HG03378 (cell line): ENCODE results near the gene DNAJC1.

Experiments
- ATAC-seq: cut with Tn5 transposase; IDR thresholded peaks from one replicate; pipeline ENCODE4 v1.9.1; 2021; ENCODE audit warnings: mild to moderate bottlenecking, moderate library complexity; ENCODE audit not compliant: unreplicated experiment

The DNAJC1 gene

DNA sequence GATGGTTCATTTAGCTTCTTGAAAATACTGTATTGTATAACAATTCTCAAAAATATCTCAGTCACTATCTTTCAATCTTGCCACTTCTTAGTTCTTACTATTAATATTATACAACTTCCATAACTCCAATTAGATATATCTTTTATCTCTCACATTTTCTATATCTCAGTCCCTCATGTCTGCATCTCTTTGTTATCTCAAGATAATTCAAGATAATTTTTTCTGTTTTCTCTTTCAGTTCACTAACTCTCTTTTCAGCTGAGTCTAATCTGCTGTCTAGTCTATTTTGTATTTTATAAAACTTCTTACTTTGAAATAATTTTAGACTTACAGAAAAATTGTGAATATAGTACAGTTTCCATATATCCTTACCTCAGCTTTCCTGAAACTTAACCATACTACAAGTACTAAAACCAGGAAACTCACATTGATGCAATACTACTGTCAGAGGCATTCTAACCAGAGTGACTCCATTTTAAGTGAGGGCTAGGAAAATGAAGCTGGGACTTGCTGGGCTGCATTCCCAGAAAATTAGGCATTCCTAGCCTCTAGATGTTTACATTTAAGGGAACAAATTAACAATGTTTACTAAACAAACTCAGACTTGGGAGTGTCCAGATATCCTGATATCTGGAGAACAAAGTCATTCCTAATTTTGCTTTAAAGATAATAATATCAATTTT is 38.4 kb downstream of the DNAJC1 start:
- no peak for ATAC-seq

DNA sequence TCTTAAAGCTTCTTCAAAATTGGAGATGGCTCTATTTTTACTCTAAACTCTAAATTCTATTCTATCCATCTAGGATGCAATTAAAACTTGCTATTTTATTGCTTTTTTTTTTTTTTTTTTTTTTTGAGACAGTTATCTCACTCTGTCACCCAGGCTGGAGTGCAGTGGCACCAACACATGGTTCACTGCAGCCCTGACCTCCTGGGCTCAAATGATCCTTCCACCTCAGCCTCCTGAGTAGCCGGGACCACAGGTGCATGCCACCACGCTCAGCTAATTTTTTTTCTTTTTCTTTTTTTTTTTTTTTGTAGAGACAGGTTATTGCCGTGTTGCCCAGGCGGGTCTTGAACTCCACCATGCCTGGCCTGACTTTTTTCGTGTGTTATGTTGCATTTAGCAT is 41.2 kb downstream of the DNAJC1 start:
- ATAC-seq: no peak

DNA sequence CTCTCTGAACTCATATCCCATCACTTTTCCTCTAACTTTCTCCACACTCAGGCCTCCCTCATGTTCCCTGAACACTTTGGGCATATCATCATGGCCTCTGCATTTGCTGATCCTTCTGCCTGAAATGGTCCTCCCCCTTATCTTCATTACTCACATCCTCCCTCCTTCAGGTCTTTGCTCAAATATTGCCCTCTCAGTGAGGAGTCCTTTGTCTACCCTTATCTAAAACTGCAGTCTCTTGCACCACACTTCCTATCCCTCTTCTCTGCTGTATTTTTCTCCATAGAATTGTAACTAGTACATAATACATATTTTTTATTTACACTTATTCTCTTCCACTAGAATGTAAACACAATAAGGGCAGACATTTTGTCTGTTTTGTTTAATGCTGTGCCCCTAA is 41.7 kb downstream of the DNAJC1 start:
- no peak for ATAC-seq

DNA sequence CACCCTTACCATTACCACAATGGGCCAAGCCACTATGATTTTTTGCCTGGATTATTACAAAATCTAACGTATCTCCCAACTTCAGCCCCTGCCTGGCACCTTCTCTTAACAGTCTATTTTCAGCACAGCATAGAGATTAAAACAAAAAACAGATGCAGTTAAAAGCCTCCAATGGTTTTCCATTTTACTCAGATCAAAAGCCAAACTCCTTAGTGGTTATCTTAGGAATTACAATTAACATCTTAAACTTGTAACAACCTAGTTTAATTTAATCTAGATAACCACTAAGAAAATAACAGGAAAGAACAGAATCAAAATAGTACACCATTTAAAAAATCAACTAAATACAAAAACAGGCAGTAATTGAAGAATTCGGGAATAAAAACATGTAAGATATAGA is 43.5 kb downstream of the DNAJC1 start:
- ATAC-seq: no peak

DNA sequence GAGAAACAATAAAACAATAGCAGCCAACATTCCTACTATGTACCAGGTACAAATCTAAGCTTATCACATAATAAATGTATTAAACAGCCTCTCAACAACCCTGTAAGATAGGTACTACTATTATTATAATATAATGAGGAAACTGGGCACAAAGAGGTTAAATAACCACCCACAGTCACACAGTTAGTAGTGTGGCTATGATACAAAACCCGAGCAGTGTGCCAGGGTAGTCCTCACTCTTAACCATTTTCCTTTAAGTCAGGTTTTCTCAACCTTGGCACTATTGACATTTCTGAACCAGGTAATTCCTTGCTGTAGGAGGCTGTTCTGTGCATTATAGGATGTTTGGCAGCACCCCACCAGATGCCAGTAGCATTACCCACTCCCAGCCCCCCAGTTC is 48.8 kb downstream of the DNAJC1 start:
- ATAC-seq: no peak

DNA sequence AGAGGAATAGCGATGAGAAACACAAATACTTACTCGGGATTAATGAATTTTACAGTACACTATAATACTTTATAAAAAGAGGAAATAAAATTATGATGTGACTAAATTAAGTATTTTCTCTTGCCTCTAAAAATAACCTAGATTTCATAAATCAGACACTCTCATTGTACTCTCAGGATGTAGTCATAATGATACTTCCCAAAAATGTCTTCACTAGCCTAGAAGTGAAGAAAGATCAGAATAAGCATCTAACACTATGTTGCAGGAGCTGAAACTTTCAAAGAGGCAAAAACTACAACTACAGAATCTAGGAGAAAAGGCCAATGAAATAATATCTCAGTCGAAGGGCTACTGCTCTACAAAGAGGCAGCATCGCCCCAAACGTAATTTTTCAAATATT is 49.4 kb downstream of the DNAJC1 start:
- ATAC-seq: peak; percentile 51

DNA sequence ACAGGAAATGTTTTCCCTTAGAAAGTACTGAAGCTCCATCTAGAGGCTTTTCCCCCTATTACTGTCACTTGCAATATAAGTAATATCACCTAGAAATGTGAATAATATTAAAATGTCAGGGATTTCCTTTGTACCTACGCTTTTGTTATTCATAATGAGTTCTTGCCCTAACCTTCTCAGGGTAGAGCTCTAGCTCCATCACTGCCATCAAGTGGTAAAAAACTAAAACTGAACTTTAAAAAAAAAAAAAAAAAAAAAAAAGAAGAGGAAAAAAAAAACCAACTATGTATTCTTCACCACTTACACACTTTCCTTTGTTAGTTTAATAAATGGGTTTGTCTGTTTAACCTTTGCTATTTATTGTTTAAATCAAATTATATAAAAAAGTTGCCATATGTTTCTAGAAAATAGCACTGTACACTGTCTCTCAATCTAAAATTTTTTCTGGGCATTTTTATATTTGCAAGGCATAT is 49.9 kb downstream of the DNAJC1 start:
- ATAC-seq: peak; percentile 61

DNA sequence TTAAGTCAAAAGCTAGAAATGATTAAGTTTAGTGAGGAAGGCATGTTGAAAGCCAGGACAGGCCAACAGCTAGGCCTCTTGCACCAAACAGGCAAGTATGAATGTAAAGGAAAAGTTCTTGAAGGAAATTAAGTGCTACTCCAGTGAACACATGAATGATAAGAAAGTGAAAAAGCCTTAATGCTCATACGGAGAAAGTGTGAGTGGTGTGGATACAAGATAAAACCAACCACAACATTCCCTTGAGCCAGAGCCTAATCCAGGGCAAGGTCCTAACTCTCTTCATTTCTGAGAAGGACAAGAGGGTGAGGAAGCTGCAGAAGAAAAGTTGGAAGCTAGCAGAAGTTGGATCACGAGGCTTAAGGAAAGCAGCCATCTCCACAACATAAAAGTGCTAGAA is 53.0 kb downstream of the DNAJC1 start:
- no peak for ATAC-seq

DNA sequence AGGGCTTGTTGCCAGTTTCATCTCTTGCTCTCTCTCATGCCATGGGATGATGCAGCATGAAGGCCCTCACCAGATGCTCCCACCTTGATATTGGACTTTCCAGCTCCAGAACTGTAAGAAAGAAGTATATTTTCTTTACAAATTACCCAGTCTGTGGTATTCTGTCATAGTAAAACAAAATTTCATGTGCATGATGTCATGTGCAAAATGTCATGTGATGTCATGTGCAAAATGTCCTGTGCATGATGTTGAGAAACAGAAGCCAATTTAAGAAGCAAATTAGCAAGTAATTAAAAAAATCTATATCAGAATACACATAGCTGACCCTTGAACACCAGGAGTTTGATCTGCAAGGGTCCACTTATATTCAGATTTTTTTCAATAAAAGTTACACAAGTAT is 56.6 kb downstream of the DNAJC1 start:
- ATAC-seq: no peak

DNA sequence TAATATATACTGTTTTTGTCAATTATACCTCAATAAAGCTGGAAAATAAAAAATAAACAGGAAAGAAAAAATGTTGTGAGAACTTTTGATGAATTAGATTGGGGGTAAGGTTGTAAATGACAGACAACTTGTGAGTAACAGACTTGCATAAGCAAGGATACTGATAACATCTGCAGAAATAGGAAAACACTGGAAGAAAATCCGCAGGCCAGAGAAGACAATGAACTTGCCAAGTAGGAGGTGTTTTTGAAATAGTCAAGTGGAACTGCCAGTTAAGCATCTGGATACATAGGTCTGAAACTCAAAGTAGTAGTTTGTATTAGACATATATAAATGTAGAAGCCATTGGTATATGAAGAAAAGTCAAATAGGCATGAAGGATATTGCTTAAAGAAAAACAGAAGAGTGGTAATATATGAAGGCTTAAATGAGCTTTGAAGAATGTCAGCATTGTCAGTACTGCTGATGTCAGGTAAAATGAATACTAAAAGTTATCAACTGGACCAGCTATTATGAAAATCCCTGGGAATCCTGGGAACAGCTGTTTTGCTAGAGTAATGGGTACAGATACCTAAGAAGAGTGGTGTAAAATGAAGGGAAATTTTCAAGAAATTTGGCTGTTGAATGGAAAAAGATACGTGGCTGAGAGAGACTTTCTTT is 58.7 kb downstream of the DNAJC1 start:
- no peak for ATAC-seq

DNA sequence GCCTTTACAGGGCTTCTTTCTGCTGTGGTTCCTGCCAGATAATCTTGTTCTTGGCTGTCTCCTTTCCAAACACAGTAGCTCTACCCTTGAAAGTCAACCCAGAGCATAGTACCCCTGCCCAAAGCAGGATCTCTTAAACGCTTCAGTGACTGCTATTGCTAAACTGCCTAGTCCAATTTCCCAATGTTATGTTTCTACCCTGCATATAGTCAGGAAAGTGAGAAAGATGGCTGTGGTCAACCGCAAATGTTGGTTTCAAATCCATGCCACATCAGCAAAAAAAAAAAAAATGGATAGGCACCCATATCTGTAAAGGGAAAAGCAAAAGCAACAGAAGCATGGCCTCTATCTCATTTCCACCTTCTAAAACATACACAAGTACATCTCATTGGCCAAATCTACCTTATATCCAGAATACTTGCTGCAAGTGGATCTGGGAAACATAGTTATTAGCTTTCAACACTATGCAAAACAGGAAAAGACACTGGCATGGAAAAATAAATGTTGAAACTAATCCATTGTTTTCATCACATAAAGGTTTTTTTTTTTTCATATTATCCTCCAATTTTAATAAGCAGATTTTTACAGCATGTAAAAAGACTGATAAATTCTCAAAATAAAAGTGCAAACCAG is 59.8 kb downstream of the DNAJC1 start:
- no peak for ATAC-seq

DNA sequence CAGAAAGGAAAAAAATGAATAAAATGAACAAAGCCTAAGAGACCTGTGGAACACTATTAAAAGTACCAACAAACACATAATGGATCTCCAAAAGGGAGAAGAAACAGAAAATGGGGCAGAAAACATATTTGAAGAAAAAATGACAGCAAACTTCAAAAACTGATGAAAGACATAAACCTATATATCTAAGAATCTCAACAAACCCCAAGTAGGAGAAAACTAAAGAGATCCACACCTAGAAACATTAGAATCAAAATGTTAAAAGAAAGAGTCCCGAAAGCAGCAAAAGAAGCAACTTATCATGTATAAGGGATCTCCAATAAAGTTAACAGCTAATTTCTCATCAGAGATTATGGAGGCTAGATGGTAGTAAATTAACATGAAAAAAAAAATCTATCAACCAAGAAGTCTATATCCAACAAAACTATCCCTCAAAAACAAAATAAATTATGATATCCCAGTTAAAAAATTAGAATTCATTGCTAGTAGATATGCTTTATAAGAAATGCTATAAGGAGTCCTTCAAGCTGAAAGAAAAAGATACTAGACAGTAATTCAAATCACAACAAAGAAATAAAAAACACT is 68.0 kb downstream of the DNAJC1 start:
- no peak for ATAC-seq

DNA sequence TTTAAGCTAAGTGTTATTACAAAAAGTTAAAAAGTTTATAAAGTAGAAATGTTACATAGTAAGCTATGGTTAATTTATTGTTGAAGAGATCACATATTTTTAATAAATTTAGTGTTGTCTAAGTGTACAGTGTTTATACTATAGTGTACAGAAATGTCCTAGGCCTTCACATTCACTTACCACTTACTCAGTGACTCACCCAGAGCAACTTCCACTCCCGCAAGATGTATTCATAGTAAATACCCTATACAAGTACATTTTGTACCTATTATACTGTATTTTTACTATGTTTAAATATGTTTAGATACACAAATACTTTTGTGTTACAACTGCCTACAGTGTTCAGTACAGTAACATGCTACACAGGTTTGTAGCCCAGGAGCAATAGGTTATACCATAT is 69.2 kb downstream of the DNAJC1 start:
- ATAC-seq: no peak

DNA sequence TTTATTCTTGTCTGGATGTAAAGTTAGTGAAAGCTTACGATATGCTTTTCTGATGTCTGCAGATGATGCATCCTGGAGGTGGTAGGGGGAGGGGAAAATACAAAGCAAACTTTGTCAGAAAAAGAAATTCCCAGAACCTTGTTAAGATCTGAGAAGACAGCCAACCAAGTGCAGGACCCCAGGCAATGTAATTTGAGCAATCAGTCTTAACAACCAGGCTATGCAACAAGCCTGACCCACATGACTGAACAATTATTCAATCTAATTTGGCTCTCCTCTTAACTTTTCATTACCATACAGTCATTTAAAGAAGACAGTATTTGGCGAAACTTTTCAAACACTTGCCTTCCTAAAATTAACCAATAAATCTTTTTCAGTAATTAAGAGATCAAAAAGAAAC is 74.5 kb downstream of the DNAJC1 start:
- no peak for ATAC-seq

DNA sequence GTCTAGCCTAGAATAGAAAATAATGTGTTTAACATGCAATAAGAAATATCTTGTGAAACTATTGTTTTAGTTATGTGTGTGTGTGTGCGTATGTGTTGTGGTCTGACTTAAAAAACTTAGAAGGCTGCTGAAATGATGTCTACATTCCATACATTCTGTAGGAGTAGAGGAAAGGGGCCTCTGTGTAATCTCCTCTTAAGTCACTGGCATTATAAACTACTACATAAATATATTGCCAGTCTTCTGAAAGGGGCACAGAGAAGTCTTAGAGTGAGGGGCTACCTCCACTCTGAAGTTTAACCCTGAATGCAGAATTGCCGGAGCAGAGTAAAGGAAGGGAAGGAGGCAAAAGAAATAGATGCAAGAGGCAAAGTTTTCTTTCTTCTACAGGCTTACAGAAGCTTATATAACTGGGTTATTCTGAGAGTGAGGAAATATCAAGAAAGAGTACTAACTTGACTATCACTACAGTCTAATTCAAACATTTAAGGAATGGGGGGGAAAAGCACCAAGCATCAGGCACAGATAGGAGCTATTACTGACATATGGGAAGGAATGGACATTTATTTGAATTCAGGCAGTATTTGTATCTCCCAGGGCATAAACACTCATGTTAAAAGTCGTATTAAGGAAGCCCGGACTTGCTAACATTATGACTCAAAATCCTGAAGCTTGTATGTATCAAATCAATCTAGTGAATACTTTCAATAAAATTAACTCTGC is 75.7 kb downstream of the DNAJC1 start:
- ATAC-seq: no peak

DNA sequence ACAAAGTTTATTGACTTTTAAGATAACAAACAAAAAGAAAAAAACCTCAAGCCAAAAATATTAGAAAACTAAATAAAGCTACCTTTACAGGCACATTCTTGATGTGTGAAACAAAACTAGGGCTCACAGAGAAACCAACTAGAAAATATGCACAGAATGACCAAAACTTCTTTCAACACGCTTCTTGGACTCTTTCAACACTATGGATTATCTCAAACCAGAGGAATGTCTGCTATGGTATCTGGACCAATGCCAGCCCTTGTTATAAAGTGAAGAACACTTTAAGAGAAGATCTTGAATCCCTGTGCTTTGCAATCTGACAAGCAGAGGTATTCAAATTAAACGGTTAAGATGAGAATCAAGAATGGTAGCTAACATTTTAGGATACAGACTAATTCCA is 76.6 kb downstream of the DNAJC1 start:
- ATAC-seq: no peak

DNA sequence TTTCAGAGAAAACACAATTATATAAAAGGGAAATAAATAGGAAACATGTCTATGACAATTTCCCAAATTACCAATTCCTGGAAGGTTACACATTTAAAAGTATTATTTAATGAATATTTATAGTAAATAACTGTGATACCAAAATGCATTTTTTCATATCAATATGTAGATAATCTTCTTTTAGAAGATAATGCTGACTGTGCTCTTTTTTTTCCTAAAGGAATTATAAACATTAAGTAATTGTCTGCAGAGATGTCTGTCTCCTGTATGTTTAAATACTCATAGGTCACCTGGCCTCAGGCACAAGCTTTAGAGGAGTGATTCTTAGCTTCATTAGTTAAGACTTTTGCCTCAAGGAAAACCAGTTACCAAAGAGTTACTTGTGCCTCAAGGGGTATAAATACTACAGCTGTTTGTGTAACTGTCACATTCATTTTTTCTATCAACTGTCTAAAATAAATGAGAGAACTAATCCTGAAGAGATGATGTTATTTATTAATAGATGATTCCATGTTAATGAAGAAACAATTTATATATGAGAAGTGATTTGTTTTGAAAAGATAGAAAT is 77.1 kb downstream of the DNAJC1 start:
- no peak for ATAC-seq

DNA sequence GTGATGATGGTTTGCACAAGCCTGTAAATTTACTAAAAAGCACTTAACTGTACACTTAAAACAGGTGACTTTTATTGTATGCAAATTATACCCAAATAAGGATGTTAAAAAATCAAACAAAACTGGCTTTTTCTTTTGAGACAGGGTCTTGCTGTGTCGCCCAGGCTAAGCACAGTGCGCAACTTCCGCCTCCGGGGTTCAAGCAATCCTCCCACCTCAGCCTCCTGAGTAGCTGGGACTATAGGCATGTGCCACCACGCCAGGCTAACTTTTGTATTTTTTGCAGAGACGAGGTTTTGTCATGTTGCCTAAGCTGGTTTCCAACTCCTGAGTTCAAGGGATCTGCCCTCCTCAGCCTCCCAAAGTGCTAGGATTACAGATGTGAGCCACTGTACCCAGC is 77.7 kb downstream of the DNAJC1 start:
- ATAC-seq: no peak

DNA sequence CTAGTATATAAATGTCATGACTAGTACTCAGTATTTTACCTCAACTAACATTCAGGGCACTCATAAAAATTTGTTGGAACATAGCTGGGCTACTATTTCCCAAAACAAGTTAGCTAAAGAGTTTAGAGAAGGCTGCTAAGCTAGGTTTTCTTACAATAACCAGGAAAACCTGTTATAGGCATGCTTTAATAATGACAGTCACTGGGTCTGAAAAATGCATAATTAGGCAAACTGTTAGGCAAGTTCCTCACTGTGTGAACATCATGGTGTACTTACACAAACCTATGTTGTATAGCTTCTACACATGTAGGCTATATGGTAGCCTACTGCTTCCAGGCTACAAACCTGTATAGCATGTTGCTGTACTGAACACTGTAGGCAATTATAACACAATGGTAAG is 79.0 kb downstream of the DNAJC1 start:
- ATAC-seq: no peak

DNA sequence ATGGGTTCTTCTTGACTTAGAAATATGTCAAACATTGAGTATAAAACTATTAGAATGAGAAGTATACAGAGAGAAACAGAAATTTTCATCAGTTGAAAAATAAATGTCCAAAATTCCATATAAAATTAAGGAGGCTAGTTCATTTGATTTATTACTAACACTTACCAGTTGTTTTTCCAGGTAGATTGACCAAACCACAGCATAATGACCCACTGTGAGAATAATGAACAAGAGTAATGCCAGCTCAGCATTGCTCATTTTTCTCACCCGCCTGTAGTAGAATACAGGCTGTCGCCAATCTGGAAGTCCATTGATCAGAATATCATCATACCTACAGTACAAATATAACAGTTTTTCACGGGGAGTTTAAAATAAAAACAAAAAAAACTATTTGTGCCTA is 82.9 kb downstream of the DNAJC1 start:
- no peak for ATAC-seq

DNA sequence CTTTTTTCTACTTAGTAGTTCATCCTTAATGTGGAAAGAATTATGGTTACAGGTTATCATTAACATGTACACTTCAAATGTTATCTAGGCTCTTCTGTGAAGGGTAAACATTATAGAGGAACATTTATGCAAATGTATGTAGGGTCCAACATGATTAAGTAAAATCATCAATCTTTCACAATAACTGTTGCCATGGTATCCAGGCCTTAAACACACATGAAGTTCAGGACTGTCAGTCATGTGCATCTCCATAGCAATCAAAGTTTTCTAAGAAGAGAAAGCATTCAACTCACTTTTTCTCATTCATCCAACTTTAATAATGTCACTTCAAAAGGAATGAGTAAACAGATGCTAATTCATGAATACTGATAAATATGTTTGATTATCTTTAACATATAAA is 83.6 kb downstream of the DNAJC1 start:
- no peak for ATAC-seq
